KMS-11 (cell line): ENCODE measurements around the gene NOL9.

Experiments used
- H2AFZ ChIP-seq: fragments of 200-600 bp; sonication (generic); 2 replicates; pipeline ENCODE4 v1.6.1; 2016; ENCODE audit warnings: antibody characterized with exemption, mixed run types, low read depth
- H3K27ac ChIP-seq: fragments of 200-600 bp; sonication (generic); 2 replicates; pipeline ENCODE4 v1.6.1; 2016; ENCODE audit warnings: mild to moderate bottlenecking, mixed run types
- H3K27me3 ChIP-seq: fragments of 200-600 bp; sonication (generic); 2 replicates; pipeline ENCODE4 v1.6.1; 2017; ENCODE audit warnings: mild to moderate bottlenecking, low read depth, mixed run types, moderate library complexity; ENCODE audit not compliant: insufficient read depth
- H3K36me3 ChIP-seq: fragments of 200-600 bp; sonication (generic); 2 replicates; pipeline ENCODE4 v1.6.1; 2017; ENCODE audit warnings: mild to moderate bottlenecking, mixed run types; ENCODE audit not compliant: insufficient read depth
- H3K4me1 ChIP-seq: fragments of 200-600 bp; sonication (generic); 2 replicates; pipeline ENCODE4 v1.6.1; 2016; ENCODE audit warnings: mild to moderate bottlenecking, low read depth, mixed run types; ENCODE audit not compliant: poor library complexity, severe bottlenecking
- H3K4me2 ChIP-seq: fragments of 200-600 bp; sonication (generic); 2 replicates; pipeline ENCODE4 v1.7.0; 2016; ENCODE audit warnings: mild to moderate bottlenecking, mixed run types
- H3K4me3 ChIP-seq: fragments of 200-600 bp; sonication (generic); IDR thresholded peaks from 2 replicates; pipeline ENCODE4 v1.6.1; 2017; ENCODE audit warnings: low read depth, low read length, mixed read lengths; ENCODE audit not compliant: insufficient read depth
- H3K79me2 ChIP-seq: fragments of 200-600 bp; sonication (generic); 2 replicates; pipeline ENCODE4 v1.6.1; 2016; ENCODE audit warnings: low read depth, mixed run types; ENCODE audit not compliant: insufficient read depth
- H3K9ac ChIP-seq: fragments of 200-600 bp; sonication (generic); 2 replicates; pipeline ENCODE4 v1.6.1; 2016; ENCODE audit warnings: mild to moderate bottlenecking, mixed run types
- H4K20me1 ChIP-seq: fragments of 200-600 bp; sonication (generic); 2 replicates; pipeline ENCODE4 v1.6.1; 2016; ENCODE audit warnings: mild to moderate bottlenecking, mixed run types; ENCODE audit not compliant: insufficient read depth
- TF ChIP-seq, protein P1 (sequence below): fragments of 200-600 bp; sonication (generic); conservative IDR thresholded peaks from 2 replicates; pipeline ENCODE4 v1.6.1; 2017; ENCODE audit warnings: low read depth, mild to moderate bottlenecking, antibody characterized with exemption, low read length, moderate library complexity, mixed read lengths

Gene NOL9

DNA sequence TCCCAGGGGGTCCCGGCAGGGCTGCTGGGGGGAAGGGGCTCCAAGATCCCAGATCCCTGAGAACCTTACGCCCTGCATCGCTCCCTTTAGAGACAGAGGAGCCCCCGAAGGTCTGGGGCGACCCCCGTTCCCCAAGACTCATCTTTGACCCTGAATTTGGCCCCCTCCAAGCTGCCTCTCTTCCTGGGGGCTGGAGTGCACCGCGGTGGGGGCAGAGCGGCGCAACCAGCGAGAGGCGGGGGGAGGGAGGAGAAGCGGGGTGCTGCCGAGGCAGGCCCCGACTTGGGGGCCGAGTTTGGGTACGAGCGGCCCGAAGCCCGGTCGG is 57.5 kb downstream of the NOL9 start:
- peaks cover 4% of the 10 kb centered on the region for H3K4me1 ChIP-seq
- H3K9ac ChIP-seq = no peak overlapping the region
- peak overlapping the region; percentile 25; the same call in 1 of the 2 replicates for H3K4me2 ChIP-seq
- peak overlapping the region; percentile 44; the same call in 1 of the 2 replicates for H2AFZ ChIP-seq
- TF ChIP-seq, protein P1, sequence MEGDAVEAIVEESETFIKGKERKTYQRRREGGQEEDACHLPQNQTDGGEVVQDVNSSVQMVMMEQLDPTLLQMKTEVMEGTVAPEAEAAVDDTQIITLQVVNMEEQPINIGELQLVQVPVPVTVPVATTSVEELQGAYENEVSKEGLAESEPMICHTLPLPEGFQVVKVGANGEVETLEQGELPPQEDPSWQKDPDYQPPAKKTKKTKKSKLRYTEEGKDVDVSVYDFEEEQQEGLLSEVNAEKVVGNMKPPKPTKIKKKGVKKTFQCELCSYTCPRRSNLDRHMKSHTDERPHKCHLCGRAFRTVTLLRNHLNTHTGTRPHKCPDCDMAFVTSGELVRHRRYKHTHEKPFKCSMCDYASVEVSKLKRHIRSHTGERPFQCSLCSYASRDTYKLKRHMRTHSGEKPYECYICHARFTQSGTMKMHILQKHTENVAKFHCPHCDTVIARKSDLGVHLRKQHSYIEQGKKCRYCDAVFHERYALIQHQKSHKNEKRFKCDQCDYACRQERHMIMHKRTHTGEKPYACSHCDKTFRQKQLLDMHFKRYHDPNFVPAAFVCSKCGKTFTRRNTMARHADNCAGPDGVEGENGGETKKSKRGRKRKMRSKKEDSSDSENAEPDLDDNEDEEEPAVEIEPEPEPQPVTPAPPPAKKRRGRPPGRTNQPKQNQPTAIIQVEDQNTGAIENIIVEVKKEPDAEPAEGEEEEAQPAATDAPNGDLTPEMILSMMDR = no peak
- no peaks in the 10 kb centered on the region for H3K36me3 ChIP-seq
- H3K27me3 ChIP-seq = peaks cover 27% of the 10 kb centered on the region
- H3K79me2 ChIP-seq = no peaks in the 10 kb centered on the region
- peak overlapping the region; percentile 78 for H3K4me3 ChIP-seq
- no peaks in the 10 kb centered on the region for H4K20me1 ChIP-seq
- no peak overlapping the region for H3K27ac ChIP-seq

DNA sequence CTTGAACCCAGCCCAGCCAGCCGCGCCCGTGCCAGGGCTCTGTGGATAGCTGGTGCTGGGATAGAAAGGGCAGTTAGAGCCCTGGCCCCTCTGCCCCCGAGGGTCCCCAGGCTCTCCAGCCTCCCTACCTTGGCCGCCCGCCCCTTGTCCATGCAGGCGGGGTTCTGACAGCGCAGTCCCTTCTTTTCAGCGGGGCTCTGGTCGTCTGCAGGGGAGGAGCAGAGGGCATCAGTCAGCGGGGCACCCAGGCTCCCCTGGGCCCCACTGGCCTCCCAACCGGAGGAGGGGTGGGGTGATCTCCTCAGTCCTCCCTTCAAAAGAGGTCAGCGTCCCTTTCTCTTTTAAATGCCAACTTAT is 58.0 kb downstream of the NOL9 start:
- H3K79me2 ChIP-seq = no peaks in the 10 kb centered on the region
- H3K4me2 ChIP-seq = no peak overlapping the region; the same call in 1 of the 2 replicates
- TF ChIP-seq, protein P1 = no peak
- no peak overlapping the region for H3K4me3 ChIP-seq
- peaks cover 22% of the 10 kb centered on the region for H3K27me3 ChIP-seq
- H3K27ac ChIP-seq = no peak overlapping the region
- H2AFZ ChIP-seq = no peak overlapping the region
- no peaks in the 10 kb centered on the region for H3K36me3 ChIP-seq
- peaks cover 4% of the 10 kb centered on the region for H3K4me1 ChIP-seq
- H4K20me1 ChIP-seq = no peaks in the 10 kb centered on the region
- no peak overlapping the region for H3K9ac ChIP-seq

DNA sequence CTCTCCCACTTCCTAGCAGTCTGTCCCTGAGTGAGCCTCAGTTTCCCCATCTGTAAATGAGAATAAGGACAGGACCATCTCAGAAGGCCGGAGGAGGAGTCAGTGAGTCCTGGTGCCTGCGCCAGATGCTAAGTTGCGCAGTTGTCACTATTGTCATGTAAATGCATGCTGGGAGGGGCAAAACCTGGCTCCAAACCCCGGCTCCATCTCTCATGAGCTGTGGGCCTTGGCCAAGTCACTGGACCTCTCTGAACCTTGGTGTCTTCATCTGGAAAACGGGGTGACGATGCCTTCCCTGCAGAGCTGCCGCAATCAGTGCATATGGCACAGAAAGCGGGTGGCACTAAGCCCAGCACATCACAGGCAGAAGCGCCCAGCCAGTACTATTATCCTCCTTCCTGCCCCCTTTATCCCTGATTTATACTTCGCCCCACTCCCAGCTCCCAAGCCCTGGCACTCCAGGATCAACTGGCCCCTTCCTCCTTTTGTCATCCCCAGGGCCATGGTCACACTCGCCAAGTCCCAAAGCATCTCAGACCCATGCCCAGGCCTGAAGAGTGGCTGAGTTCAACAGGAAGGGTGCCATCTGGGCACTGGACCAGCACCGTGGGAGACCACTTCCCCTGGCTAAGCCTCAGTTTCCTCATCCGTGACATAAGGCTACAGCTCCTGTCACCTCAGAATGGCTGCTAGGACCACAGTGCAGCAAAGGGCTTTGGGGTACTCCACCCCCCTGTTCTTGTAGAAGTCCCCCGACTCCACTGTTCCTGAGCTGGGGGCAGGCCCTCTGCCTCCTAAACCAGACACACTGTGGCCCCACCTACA is 58.6 kb downstream of the NOL9 start:
- H3K79me2 ChIP-seq = no peaks in the 10 kb centered on the region
- H2AFZ ChIP-seq = no peak overlapping the region
- H4K20me1 ChIP-seq = no peaks in the 10 kb centered on the region
- H3K36me3 ChIP-seq = no peaks in the 10 kb centered on the region
- no peak overlapping the region for H3K9ac ChIP-seq
- H3K4me1 ChIP-seq = peaks cover 9% of the 10 kb centered on the region
- H3K4me2 ChIP-seq = no peak overlapping the region
- no peak overlapping the region for H3K4me3 ChIP-seq
- H3K27ac ChIP-seq = no peak overlapping the region
- peaks cover 16% of the 10 kb centered on the region for H3K27me3 ChIP-seq
- TF ChIP-seq, protein P1 = no peak

DNA sequence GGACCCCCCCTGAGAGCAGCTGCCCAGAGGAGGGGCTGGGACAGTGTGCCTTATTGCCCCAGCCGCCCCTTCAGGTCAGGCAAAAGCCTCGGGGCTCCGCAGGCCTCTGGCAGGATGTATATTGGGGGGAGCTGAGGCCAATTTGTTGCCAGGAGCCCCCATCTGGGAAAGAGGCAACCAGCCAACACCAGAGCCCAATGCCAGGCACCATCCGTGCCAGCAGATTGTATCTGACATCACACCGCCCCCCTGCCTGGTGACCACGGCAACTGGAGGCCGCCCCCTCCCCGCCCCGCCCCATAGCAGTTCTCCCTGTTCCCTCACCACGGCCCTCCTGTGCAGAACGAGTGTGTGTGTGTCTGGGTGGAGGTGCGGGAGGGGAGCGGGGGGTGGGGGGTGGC is 59.3 kb downstream of the NOL9 start:
- no peaks in the 10 kb centered on the region for H4K20me1 ChIP-seq
- H3K4me1 ChIP-seq = peaks cover 10% of the 10 kb centered on the region
- no peak overlapping the region for H3K4me3 ChIP-seq
- no peak overlapping the region for H3K4me2 ChIP-seq
- TF ChIP-seq, protein P1 = no peak
- H3K79me2 ChIP-seq = no peaks in the 10 kb centered on the region
- H3K27ac ChIP-seq = no peak overlapping the region
- no peak overlapping the region for H2AFZ ChIP-seq
- H3K9ac ChIP-seq = no peak overlapping the region
- H3K27me3 ChIP-seq = peaks cover 14% of the 10 kb centered on the region
- H3K36me3 ChIP-seq = no peaks in the 10 kb centered on the region
